HAP-1 (cell line): ENCODE results near the gene CMTM3.
A peak's percentile ranks its signal among the peaks of the same experiment; 100 is the strongest.
"Not testable (repeated sequence)": the region's sequence is repeated elsewhere in the genome, so short reads cannot be mapped to it uniquely, and the experiment has no call there.

Experiments
- DNase-seq, 2 experiments: peaks; one replicate each; pipeline ENCODE4 v3.0.0-alpha.2; 2016 to 2020; ENCODE audit warnings: low spot score in 2 of 2
- H3K27me3 ChIP-seq: fragments of 250-450 bp; sonication (Bioruptor Pico); 2 replicates; pipeline ENCODE4 v1.5.1; 2020; ENCODE audit warnings: low read depth, mild to moderate bottlenecking, moderate library complexity
- H3K36me3 ChIP-seq: fragments of 250-450 bp; sonication (Bioruptor Pico); replicated peaks from 2 replicates; pipeline ENCODE4 v1.5.1; 2020; ENCODE audit warnings: mild to moderate bottlenecking
- H3K4me1 ChIP-seq: fragments of 250-450 bp; sonication (Bioruptor Pico); 2 replicates; pipeline ENCODE4 v1.5.1; 2020; ENCODE audit warnings: mild to moderate bottlenecking
- H3K4me3 ChIP-seq: fragments of 250-450 bp; sonication (Bioruptor Pico); 2 replicates; pipeline ENCODE4 v1.5.1; 2020; ENCODE audit warnings: mild to moderate bottlenecking, moderate library complexity
- H3K9me3 ChIP-seq: fragments of 250-450 bp; sonication (Bioruptor Pico); 2 replicates; pipeline ENCODE4 v1.5.1; 2020; ENCODE audit warnings: mild to moderate bottlenecking, moderate library complexity
- in situ Hi-C: fragments of 300-500 bp; cut with MboI; formaldehyde crosslinking; loops from 3 replicates; pipeline ENCODE4 v1.14.3; 2020; ENCODE audit warnings: low sequenced_read_pairs, inconsistent platforms, mixed read lengths

Gene CMTM3

GRCh38 chr16:66608241-66609138, 4.0 kb downstream of the CMTM3 start:
- H3K4me3 ChIP-seq: no peak overlapping the region
- peak; percentile 83 to 94 for DNase-seq
- in situ Hi-C loops: no loop called here
- no peaks in the 10 kb centered on the region for H3K9me3 ChIP-seq
- peaks cover 16% of the 10 kb centered on the region for H3K4me1 ChIP-seq
- peaks cover 61% of the 10 kb centered on the region for H3K36me3 ChIP-seq
- no peaks in the 10 kb centered on the region for H3K27me3 ChIP-seq

- in situ Hi-C loops: no loop called here
- no peaks in the 10 kb centered on the region for H3K9me3 ChIP-seq
- H3K36me3 ChIP-seq: peaks cover 66% of the 10 kb centered on the region
- H3K4me1 ChIP-seq: peaks cover 12% of the 10 kb centered on the region
- no peak overlapping the region for H3K4me3 ChIP-seq
- H3K27me3 ChIP-seq: no peaks in the 10 kb centered on the region
- no peak for DNase-seq
These were observed 4.6 kb downstream of the CMTM3 start for GRCh38 chr16:66609139-66609510.

- Histone ChIP-seq H3K9me3 (no peaks in the 10 kb centered on the region), H3K27me3 (no peaks in the 10 kb centered on the region), H3K36me3 (peaks cover 77% of the 10 kb centered on the region), H3K4me1 (peaks cover 12% of the 10 kb centered on the region), H3K4me3 (no peak overlapping the region)
- no peak for DNase-seq
- in situ Hi-C loops: no loop called here
These were observed 5.8 kb downstream of the CMTM3 start for GRCh38 chr16:66610111-66610820.

GRCh38 chr16:66611911-66612310, 7.4 kb downstream of the CMTM3 start:
- H3K4me1 ChIP-seq, DNase-seq, in situ Hi-C loops, H3K27me3 ChIP-seq, H3K9me3 ChIP-seq, H3K4me3 ChIP-seq: not testable (repeated sequence)
- H3K36me3 ChIP-seq: peaks cover 86% of the 10 kb centered on the region

GRCh38 chr16:66612422-66612821, 7.9 kb downstream of the CMTM3 start:
- Histone ChIP-seq H3K4me1 (peaks cover 4% of the 10 kb centered on the region), H3K9me3 (no peaks in the 10 kb centered on the region), H3K4me3 (no peak overlapping the region), H3K36me3 (peaks cover 85% of the 10 kb centered on the region), H3K27me3 (no peaks in the 10 kb centered on the region)
- no peak for DNase-seq
- in situ Hi-C loops: no loop called here

GRCh38 chr16:66614161-66614802, 9.8 kb downstream of the CMTM3 start:
- Histone ChIP-seq H3K4me3 (no peak overlapping the region), H3K36me3 (peaks cover 85% of the 10 kb centered on the region), H3K9me3 (no peaks in the 10 kb centered on the region), H3K27me3 (no peaks in the 10 kb centered on the region), H3K4me1 (no peaks in the 10 kb centered on the region)
- in situ Hi-C loops: no loop called here
- DNase-seq: no peak

- in situ Hi-C loops: no loop called here
- Histone ChIP-seq H3K36me3 (peaks cover 83% of the 10 kb centered on the region), H3K9me3 (no peaks in the 10 kb centered on the region), H3K4me1 (no peaks in the 10 kb centered on the region), H3K4me3 (no peak overlapping the region), H3K27me3 (no peaks in the 10 kb centered on the region)
- no peak for DNase-seq
These were observed 11.7 kb downstream of the CMTM3 start for GRCh38 chr16:66616169-66616568.

- in situ Hi-C loops: no loop called here
- H3K4me1 ChIP-seq: no peaks in the 10 kb centered on the region
- no peaks in the 10 kb centered on the region for H3K9me3 ChIP-seq
- H3K4me3 ChIP-seq: no peak overlapping the region
- no peak for DNase-seq
- H3K27me3 ChIP-seq: no peaks in the 10 kb centered on the region
- peaks cover 83% of the 10 kb centered on the region for H3K36me3 ChIP-seq
These were observed 12.1 kb downstream of the CMTM3 start for GRCh38 chr16:66616592-66616991.

GRCh38 chr16:66617010-66617434, 12.5 kb downstream of the CMTM3 start:
- peaks cover 83% of the 10 kb centered on the region for H3K36me3 ChIP-seq
- H3K4me3 ChIP-seq: no peak overlapping the region
- H3K4me1 ChIP-seq: no peaks in the 10 kb centered on the region
- in situ Hi-C loops: no loop called here
- H3K27me3 ChIP-seq: no peaks in the 10 kb centered on the region
- no peaks in the 10 kb centered on the region for H3K9me3 ChIP-seq
- no peak for DNase-seq

- no peaks in the 10 kb centered on the region for H3K4me1 ChIP-seq
- no peak for DNase-seq
These were observed 13.2 kb downstream of the CMTM3 start for GRCh38 chr16:66617728-66618127.

GRCh38 chr16:66618588-66619375, 14.3 kb downstream of the CMTM3 start:
- Histone ChIP-seq H3K4me1 (no peaks in the 10 kb centered on the region), H3K36me3 (peaks cover 77% of the 10 kb centered on the region), H3K9me3 (no peaks in the 10 kb centered on the region), H3K4me3 (no peak overlapping the region), H3K27me3 (no peaks in the 10 kb centered on the region)
- no peak for DNase-seq
- in situ Hi-C loops: no loop called here

More at GRCh38 chr16:66617728-66618127, 13.2 kb downstream of the CMTM3 start:
- H3K4me3 ChIP-seq: no peak overlapping the region
- peaks cover 81% of the 10 kb centered on the region for H3K36me3 ChIP-seq
- no peaks in the 10 kb centered on the region for H3K9me3 ChIP-seq
- in situ Hi-C loops: no loop called here
- no peaks in the 10 kb centered on the region for H3K27me3 ChIP-seq

- H3K36me3 ChIP-seq: peaks cover 68% of the 10 kb centered on the region
- H3K4me3 ChIP-seq: no peak overlapping the region
- no peaks in the 10 kb centered on the region for H3K4me1 ChIP-seq
- no peaks in the 10 kb centered on the region for H3K27me3 ChIP-seq
- in situ Hi-C loops: no loop called here
- DNase-seq: no peak
- H3K9me3 ChIP-seq: no peaks in the 10 kb centered on the region
These were observed 15.3 kb downstream of the CMTM3 start for GRCh38 chr16:66619534-66620428.

- Histone ChIP-seq H3K27me3 (no peaks in the 10 kb centered on the region), H3K4me3 (no peak overlapping the region), H3K4me1 (no peaks in the 10 kb centered on the region), H3K9me3 (no peaks in the 10 kb centered on the region), H3K36me3 (peaks cover 63% of the 10 kb centered on the region)
- no peak for DNase-seq
- in situ Hi-C loops: no loop called here
These were observed 15.9 kb downstream of the CMTM3 start for GRCh38 chr16:66620429-66620795.
